Transverse colon (tissue), 4 donors: ENCODE measurements around the gene YRDC.

ENCODE experiments used
- EP300 ChIP-seq: sonication (generic); formaldehyde crosslinking; IDR thresholded peaks from one replicate; pipeline ENCODE4 v1.6.1; 2017; ENCODE audit warnings: antibody characterized with exemption, low read depth
- POLR2A ChIP-seq: fragments of 450-650 bp; IDR thresholded peaks from one replicate; pipeline ENCODE4 v1.6.1; 2016; ENCODE audit warnings: antibody characterized with exemption, mild to moderate bottlenecking, moderate library complexity
- POLR2AphosphoS5 ChIP-seq, 3 donors: sonication (generic); formaldehyde crosslinking; IDR thresholded peaks; one replicate each; pipeline ENCODE4 v1.6.1; 2016; ENCODE audit warnings: antibody characterized with exemption in 3 of 3
- TF ChIP-seq, protein P1 (sequence below), 5 experiments: fragments of 200-600 bp in 3 of 5; fragments of 450-650 bp in 2 of 5; sonication (generic) in 3 of 5; IDR thresholded peaks; 1 replicate in 2 of 5; 2 replicates in 3 of 5; pipeline ENCODE4 v1.5.1; 2016 to 2017; ENCODE audit warnings: antibody characterized with exemption in 5 of 5, inconsistent platforms in 3 of 5, mild to moderate bottlenecking in 2 of 5, moderate library complexity in 1 of 5

DNA sequence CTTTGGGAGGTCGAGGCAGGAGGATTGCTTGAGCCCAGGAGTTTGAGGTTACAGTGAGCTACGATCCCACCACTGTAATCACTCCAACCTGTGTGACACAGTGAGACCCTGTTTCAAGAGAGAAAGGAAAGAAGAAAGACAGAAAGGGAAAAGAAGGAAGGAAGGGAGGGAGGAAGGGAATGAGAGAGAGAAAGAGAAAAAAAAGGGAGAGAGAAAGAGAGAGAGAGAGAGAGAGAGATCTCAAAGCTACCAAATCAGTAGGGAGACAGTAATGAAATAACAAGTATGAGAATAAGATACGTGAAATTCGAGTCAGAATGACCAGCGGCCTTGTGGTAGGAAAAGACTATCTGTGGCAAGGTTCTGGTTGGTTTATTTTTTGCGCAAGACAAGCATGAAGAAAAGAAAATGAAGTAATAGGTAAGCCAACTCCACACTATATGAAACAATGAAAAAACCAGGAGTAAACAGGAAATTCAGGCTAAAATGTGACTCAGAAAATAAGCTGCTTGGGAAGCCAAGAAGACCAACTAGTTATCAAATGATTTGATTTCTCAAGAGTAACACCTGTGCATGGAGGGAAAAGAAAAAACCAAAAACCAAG, 42.4 kb upstream of the YRDC start:
- TF ChIP-seq POLR2AphosphoS5 (IDR thresholded peaks at IDR 0.05), result no peak
- TF ChIP-seq, protein P1, sequence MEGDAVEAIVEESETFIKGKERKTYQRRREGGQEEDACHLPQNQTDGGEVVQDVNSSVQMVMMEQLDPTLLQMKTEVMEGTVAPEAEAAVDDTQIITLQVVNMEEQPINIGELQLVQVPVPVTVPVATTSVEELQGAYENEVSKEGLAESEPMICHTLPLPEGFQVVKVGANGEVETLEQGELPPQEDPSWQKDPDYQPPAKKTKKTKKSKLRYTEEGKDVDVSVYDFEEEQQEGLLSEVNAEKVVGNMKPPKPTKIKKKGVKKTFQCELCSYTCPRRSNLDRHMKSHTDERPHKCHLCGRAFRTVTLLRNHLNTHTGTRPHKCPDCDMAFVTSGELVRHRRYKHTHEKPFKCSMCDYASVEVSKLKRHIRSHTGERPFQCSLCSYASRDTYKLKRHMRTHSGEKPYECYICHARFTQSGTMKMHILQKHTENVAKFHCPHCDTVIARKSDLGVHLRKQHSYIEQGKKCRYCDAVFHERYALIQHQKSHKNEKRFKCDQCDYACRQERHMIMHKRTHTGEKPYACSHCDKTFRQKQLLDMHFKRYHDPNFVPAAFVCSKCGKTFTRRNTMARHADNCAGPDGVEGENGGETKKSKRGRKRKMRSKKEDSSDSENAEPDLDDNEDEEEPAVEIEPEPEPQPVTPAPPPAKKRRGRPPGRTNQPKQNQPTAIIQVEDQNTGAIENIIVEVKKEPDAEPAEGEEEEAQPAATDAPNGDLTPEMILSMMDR (IDR thresholded peaks at IDR 0.05), result no peak
- TF ChIP-seq EP300, result no peak
- TF ChIP-seq POLR2A, result no peak
